GM12865 (cell line): ENCODE data around the gene SUDS3.
"Not testable (repeated sequence)": the region's sequence is repeated elsewhere in the genome, so short reads cannot be mapped to it uniquely, and the experiment has no call there.

Experiments used
- DNase-seq: peaks from one replicate; pipeline ENCODE4 v3.0.0; 2010; ENCODE audit warnings: low read depth
- H3K4me3 ChIP-seq: 2 replicates; pipeline ENCODE4 v1.5.1; 2011; ENCODE audit warnings: mild to moderate bottlenecking, low read depth, low read length, control low read depth
- CTCF ChIP-seq: IDR thresholded peaks from 2 replicates; pipeline ENCODE4 v1.5.1; 2011; ENCODE audit warnings: low read length, control low read depth, low read depth, inconsistent platforms; ENCODE audit not compliant: insufficient read depth; ENCODE audit errors: missing control alignments

Gene SUDS3

GRCh38 chr12:118346895-118347294 lies 29.5 kb upstream of the SUDS3 start:
- H3K4me3 ChIP-seq: no peak overlapping the region
- DNase-seq: peak; percentile 63

GRCh38 chr12:118347916-118348315 lies 28.4 kb upstream of the SUDS3 start:
- H3K4me3 ChIP-seq: no peak overlapping the region
- TF ChIP-seq CTCF: no peak
- DNase-seq: no peak

More at GRCh38 chr12:118346895-118347294, 29.5 kb upstream of the SUDS3 start:
- TF ChIP-seq CTCF: no peak

- no peak for TF ChIP-seq CTCF
- no peak for DNase-seq
- H3K4me3 ChIP-seq: no peak overlapping the region
Measured at GRCh38 chr12:118350908-118351559, 25.3 kb upstream of the SUDS3 start.

- no peak for DNase-seq
- no peak for TF ChIP-seq CTCF
- H3K4me3 ChIP-seq: no peak overlapping the region
Measured at GRCh38 chr12:118353721-118354120, 22.6 kb upstream of the SUDS3 start.

GRCh38 chr12:118354503-118354902 lies 21.9 kb upstream of the SUDS3 start:
- not testable (repeated sequence) for DNase-seq, H3K4me3 ChIP-seq

- no peak for TF ChIP-seq CTCF
- DNase-seq: peak; percentile 24
- no peak overlapping the region for H3K4me3 ChIP-seq
Measured at GRCh38 chr12:118354903-118355302, 21.5 kb upstream of the SUDS3 start.

GRCh38 chr12:118355843-118356242 lies 20.5 kb upstream of the SUDS3 start:
- no peak overlapping the region for H3K4me3 ChIP-seq
- DNase-seq: no peak
- TF ChIP-seq CTCF: no peak
